Measurements from ENCODE around the gene CCDC175. TPM values are rescaled to one million over a fixed set of nuclear protein-coding genes. Genes with fewer than 3 reads are reported as not detected.

Gene CCDC175
- total RNA-seq, 4 donors from 2014 or later: not detected

DNA sequence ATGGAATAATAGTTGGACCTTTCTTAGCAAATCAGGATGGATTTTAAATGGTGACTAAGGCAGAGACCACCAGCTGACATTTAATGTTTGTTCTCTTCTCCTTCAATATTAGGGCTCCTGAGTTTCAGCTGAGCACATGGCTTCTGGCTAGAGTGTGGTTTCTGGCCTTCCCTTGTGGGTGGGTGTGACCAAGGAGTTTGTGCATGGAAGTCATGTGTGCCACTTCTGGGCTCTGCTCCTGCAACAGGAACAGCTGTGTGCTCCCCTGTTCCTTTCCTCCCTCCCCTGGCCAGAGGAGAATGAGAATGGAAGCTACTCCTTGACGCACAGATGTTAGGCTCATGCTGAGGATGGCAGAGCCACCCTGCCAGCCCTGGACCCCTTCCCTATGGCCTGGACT lies 44.2 kb downstream of the CCDC175 start:
- no peak for TF ChIP-seq POLR2A (IDR thresholded peaks at IDR 0.05)
- no peak for TF ChIP-seq POLR2AphosphoS5 (IDR thresholded peaks at IDR 0.05)
- TF ChIP-seq, protein P1, sequence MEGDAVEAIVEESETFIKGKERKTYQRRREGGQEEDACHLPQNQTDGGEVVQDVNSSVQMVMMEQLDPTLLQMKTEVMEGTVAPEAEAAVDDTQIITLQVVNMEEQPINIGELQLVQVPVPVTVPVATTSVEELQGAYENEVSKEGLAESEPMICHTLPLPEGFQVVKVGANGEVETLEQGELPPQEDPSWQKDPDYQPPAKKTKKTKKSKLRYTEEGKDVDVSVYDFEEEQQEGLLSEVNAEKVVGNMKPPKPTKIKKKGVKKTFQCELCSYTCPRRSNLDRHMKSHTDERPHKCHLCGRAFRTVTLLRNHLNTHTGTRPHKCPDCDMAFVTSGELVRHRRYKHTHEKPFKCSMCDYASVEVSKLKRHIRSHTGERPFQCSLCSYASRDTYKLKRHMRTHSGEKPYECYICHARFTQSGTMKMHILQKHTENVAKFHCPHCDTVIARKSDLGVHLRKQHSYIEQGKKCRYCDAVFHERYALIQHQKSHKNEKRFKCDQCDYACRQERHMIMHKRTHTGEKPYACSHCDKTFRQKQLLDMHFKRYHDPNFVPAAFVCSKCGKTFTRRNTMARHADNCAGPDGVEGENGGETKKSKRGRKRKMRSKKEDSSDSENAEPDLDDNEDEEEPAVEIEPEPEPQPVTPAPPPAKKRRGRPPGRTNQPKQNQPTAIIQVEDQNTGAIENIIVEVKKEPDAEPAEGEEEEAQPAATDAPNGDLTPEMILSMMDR (IDR thresholded peaks at IDR 0.05): no peak
- no peak for TF ChIP-seq EP300 (IDR thresholded peaks at IDR 0.05)
- no peaks in the 10 kb centered on the region for H3K36me3 ChIP-seq
- 80 to 100% methylated on average over 1 of the region's 1 CpG for WGBS, 2 donors (ENCODE audit: low coverage in 1 of 2)
- H3K4me3 ChIP-seq: no peak overlapping the region
- H3K27me3 ChIP-seq: peaks cover 5% of the 10 kb centered on the region
- no peaks in the 10 kb centered on the region for H3K4me1 ChIP-seq
- peaks cover 0 to 7% (median 0%) of the 10 kb centered on the region in 3 donors for H3K9me3 ChIP-seq
- ATAC-seq: no peak
- no peak overlapping the region for H3K27ac ChIP-seq

DNA sequence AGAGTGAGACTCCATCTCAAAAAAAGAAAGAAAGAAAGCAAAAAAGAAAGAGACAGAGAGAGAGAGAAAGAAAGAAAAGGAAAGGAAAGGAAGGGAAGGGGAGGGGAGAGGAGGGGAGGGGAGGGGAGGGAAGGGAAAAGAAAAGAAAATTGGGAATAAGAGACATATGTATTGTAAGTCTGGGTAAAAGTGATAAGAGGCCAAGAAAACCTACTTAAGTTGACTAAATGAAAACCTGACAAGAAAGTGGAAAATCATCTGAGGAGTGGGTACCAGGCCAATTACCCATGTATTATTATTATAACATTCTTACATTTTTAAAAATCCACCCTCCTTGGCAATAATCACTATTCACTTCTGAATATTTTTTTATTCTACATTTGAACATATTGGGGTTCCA lies 46.3 kb downstream of the CCDC175 start:
- TF ChIP-seq, protein P1 (IDR thresholded peaks at IDR 0.05): no peak
- TF ChIP-seq POLR2A (IDR thresholded peaks at IDR 0.05) (no peak), EP300 (IDR thresholded peaks at IDR 0.05) (no peak), POLR2AphosphoS5 (IDR thresholded peaks at IDR 0.05) (no peak)
- no peaks in the 10 kb centered on the region for H3K36me3 ChIP-seq
- peaks cover 0 to 7% (median 0%) of the 10 kb centered on the region in 3 donors for H3K9me3 ChIP-seq
- no peaks in the 10 kb centered on the region for H3K4me1 ChIP-seq
- H3K27me3 ChIP-seq: peaks cover 5% of the 10 kb centered on the region
- no peak overlapping the region for H3K4me3 ChIP-seq
- no peak overlapping the region for H3K27ac ChIP-seq
- no peak for ATAC-seq

DNA sequence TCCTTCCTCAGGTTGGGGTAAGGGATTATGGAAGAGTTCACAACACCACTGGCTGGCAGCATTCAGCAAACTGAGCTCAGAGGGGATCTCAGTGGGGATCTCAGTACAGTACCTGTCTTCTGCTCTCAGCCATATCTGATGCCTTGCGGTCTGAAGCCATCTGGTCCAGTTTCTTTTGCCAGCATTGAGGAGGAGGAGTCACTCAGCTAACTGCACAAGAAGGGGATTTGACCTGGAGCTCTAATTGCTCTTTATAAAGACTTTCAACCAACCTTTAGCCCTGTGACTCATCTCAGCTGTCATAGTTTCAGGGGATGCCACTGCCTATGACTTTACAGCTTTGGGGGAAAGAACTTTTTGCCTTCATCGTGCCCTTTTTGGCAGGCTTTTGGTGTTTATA lies 47.4 kb downstream of the CCDC175 start:
- Histone ChIP-seq H3K27me3 (peaks cover 5% of the 10 kb centered on the region), H3K36me3 (no peaks in the 10 kb centered on the region), H3K4me3 (no peak overlapping the region), H3K27ac (no peak overlapping the region), H3K9me3 (peaks cover 0 to 7% (median 0%) of the 10 kb centered on the region in 3 donors), H3K4me1 (no peaks in the 10 kb centered on the region)
- 44 to 72% methylated on average over 1 to 2 of the region's 2 CpGs for WGBS, 2 donors (ENCODE audit: low coverage in 1 of 2)
- no peak for ATAC-seq
- TF ChIP-seq, protein P1 (IDR thresholded peaks at IDR 0.05): no peak
- TF ChIP-seq EP300 (IDR thresholded peaks at IDR 0.05): no peak
- no peak for TF ChIP-seq POLR2AphosphoS5 (IDR thresholded peaks at IDR 0.05)
- TF ChIP-seq POLR2A (IDR thresholded peaks at IDR 0.05): no peak

DNA sequence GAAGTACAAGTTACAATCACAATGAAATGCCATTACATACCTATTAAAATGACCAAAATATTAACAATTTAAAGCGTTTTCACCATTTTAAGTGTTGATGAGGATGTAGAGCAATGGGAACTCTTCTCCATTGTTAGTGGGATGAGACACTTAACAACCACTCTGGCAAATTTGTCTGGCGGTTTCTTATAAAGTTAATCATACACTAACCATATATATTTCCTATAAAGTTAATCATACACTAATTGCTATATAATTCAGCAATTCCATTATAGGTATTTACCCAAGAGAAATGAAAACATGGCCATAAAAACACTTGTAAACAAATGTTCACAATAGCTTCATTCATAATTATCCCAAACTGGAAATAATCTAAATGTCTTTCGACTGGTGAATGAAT lies 56.4 kb downstream of the CCDC175 start:
- TF ChIP-seq POLR2AphosphoS5 (IDR thresholded peaks at IDR 0.05): no peak
- TF ChIP-seq EP300 (IDR thresholded peaks at IDR 0.05): no peak
- TF ChIP-seq, protein P1 (IDR thresholded peaks at IDR 0.05): no peak
- TF ChIP-seq POLR2A (IDR thresholded peaks at IDR 0.05): no peak
- H3K27ac ChIP-seq: no peak overlapping the region
- no peaks in the 10 kb centered on the region for H3K36me3 ChIP-seq
- no peak overlapping the region for H3K4me3 ChIP-seq
- ATAC-seq: no peak
- H3K27me3 ChIP-seq: no peaks in the 10 kb centered on the region
- WGBS, 2 donors (ENCODE audit: low coverage in 1 of 2): 87 to 94% methylated on average over 3 of the region's 3 CpGs
- no peaks in the 10 kb centered on the region for H3K4me1 ChIP-seq
- H3K9me3 ChIP-seq: no peaks in the 10 kb centered on the region

DNA sequence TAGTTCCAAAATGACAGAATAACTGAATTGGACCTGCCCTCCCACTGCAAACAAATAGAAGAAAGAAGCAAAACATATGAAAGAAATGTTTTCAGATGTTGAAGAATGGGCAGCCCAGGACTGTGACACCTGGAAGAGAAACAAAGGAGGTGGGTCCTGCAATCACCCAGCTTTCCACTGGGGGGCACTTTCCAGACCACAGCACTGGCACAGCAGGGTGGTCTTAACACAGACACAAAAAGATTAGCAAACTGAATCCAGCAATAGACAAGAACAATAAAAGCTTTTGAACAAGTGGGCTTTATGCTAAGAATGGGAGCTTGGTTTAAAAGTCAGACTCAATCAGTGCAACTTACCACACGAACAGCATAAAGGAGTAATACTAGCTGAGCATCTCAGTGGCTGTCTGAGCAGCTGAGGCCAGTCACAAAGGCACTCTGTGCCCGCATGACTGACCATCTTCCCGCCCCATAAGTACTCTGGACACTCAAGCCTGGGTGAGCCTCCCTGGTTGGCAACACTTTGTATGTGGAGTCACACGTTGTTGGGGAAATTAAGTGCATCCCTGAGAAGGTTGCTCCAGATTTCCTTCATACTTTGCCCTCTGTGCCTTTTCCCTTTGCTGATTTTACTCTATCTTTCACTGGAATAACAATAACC lies 64.6 kb downstream of the CCDC175 start:
- Histone ChIP-seq H3K36me3 (no peaks in the 10 kb centered on the region), H3K27ac (no peak overlapping the region), H3K4me3 (no peak overlapping the region), H3K27me3 (no peaks in the 10 kb centered on the region), H3K9me3 (no peaks in the 10 kb centered on the region), H3K4me1 (no peaks in the 10 kb centered on the region)
- TF ChIP-seq, protein P1 (IDR thresholded peaks at IDR 0.05): peak in 1 of 4 experiments; percentile 19
- no peak for TF ChIP-seq EP300 (IDR thresholded peaks at IDR 0.05)
- 70 to 87% methylated on average over 3 to 4 of the region's 4 CpGs for WGBS, 2 donors (ENCODE audit: low coverage in 1 of 2)
- ATAC-seq: no peak

All from gastroesophageal sphincter (tissue), 4 donors.